GM21447 (cell line): ENCODE results near the gene CDC42EP4.

Experiments
- ATAC-seq: cut with Tn5 transposase; IDR thresholded peaks from one replicate; pipeline ENCODE4 v1.9.1; 2021; ENCODE audit not compliant: unreplicated experiment

Gene CDC42EP4

GRCh38 chr17:73311781-73312641 is at the start of gene CDC42EP4:
Gene CDC42EP4, minus strand, starts transcription at chr17:73312001. Its CDS starts 25,501 bp downstream, at chr17:73286500.
- peak; percentile 81 for ATAC-seq

GRCh38 chr17:73360961-73361761 is 49.4 kb upstream of the CDC42EP4 start:
- ATAC-seq: no peak

- no peak for ATAC-seq
Observed at GRCh38 chr17:73359987-73360410, 48.2 kb upstream of the CDC42EP4 start.

- ATAC-seq: no peak
Observed at GRCh38 chr17:73359352-73359751, 47.6 kb upstream of the CDC42EP4 start.

- ATAC-seq: no peak
Observed at GRCh38 chr17:73358668-73359067, 46.9 kb upstream of the CDC42EP4 start.

GRCh38 chr17:73357981-73358380 is 46.2 kb upstream of the CDC42EP4 start:
- ATAC-seq: no peak

GRCh38 chr17:73357318-73357717 is 45.5 kb upstream of the CDC42EP4 start:
- ATAC-seq: no peak

- ATAC-seq: no peak
Observed at GRCh38 chr17:73356561-73357170, 44.9 kb upstream of the CDC42EP4 start.

GRCh38 chr17:73354423-73355284 is 42.9 kb upstream of the CDC42EP4 start:
- ATAC-seq: no peak

- no peak for ATAC-seq
Observed at GRCh38 chr17:73352261-73352660, 40.5 kb upstream of the CDC42EP4 start.

- no peak for ATAC-seq
Observed at GRCh38 chr17:73351764-73352163, 40.0 kb upstream of the CDC42EP4 start.

GRCh38 chr17:73350864-73351263 is 39.1 kb upstream of the CDC42EP4 start:
- no peak for ATAC-seq

GRCh38 chr17:73349647-73350046 is 37.8 kb upstream of the CDC42EP4 start:
- ATAC-seq: no peak

GRCh38 chr17:73349138-73349537 is 37.3 kb upstream of the CDC42EP4 start:
- ATAC-seq: no peak

- no peak for ATAC-seq
Observed at GRCh38 chr17:73348829-73349095, 37.0 kb upstream of the CDC42EP4 start.

GRCh38 chr17:73348018-73348828 is 36.4 kb upstream of the CDC42EP4 start:
- no peak for ATAC-seq

GRCh38 chr17:73347351-73347750 is 35.5 kb upstream of the CDC42EP4 start:
- ATAC-seq: no peak

GRCh38 chr17:73346501-73347162 is 34.8 kb upstream of the CDC42EP4 start:
- ATAC-seq: no peak

GRCh38 chr17:73343739-73344454 is 32.1 kb upstream of the CDC42EP4 start:
- no peak for ATAC-seq
